ENCODE measurements around the gene KRTAP24-1. TPM values are rescaled to one million over a fixed set of nuclear protein-coding genes. Genes with fewer than 3 reads are reported as not detected.

KRTAP24-1 gene
- total RNA-seq, 4 donors from 2014 or later, result 0.17 to 10.0 TPM; not detected in 2

DNA sequence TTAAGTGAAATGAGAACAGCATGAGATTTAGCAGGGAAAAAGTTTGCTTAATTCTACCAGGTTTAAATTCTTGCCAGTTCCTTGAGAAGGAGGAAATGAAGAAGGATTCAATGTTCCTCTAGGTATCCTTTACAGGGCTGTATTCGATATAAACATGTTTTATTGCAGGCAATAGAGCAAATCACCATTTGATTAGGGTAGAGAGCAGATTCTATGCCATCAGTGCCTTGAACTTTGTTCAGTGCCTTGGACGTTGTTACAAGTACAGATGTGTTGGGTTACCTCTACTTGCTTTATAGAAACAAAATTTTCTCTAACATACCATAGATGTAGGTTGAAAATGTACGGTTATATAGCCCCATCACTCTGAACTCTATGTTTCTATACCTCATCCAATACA is 48.7 kb downstream of the KRTAP24-1 start:
- intact Hi-C loops (cut with DNase I; ENCODE audit: low total_unique reads), result no loop called here
- H3K4me3 ChIP-seq (ENCODE audit: low read depth, poor library complexity, severe bottlenecking), result no peak overlapping the region
- TF ChIP-seq, protein P1, sequence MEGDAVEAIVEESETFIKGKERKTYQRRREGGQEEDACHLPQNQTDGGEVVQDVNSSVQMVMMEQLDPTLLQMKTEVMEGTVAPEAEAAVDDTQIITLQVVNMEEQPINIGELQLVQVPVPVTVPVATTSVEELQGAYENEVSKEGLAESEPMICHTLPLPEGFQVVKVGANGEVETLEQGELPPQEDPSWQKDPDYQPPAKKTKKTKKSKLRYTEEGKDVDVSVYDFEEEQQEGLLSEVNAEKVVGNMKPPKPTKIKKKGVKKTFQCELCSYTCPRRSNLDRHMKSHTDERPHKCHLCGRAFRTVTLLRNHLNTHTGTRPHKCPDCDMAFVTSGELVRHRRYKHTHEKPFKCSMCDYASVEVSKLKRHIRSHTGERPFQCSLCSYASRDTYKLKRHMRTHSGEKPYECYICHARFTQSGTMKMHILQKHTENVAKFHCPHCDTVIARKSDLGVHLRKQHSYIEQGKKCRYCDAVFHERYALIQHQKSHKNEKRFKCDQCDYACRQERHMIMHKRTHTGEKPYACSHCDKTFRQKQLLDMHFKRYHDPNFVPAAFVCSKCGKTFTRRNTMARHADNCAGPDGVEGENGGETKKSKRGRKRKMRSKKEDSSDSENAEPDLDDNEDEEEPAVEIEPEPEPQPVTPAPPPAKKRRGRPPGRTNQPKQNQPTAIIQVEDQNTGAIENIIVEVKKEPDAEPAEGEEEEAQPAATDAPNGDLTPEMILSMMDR (IDR thresholded peaks at IDR 0.05), result no peak
- TF ChIP-seq POLR2A (IDR thresholded peaks at IDR 0.05), result no peak
- WGBS, 2 donors, result 68 to 73% methylated on average over 3 of the region's 3 CpGs
- no peak for DNase-seq (ENCODE audit: low spot score in 2 of 2)

DNA sequence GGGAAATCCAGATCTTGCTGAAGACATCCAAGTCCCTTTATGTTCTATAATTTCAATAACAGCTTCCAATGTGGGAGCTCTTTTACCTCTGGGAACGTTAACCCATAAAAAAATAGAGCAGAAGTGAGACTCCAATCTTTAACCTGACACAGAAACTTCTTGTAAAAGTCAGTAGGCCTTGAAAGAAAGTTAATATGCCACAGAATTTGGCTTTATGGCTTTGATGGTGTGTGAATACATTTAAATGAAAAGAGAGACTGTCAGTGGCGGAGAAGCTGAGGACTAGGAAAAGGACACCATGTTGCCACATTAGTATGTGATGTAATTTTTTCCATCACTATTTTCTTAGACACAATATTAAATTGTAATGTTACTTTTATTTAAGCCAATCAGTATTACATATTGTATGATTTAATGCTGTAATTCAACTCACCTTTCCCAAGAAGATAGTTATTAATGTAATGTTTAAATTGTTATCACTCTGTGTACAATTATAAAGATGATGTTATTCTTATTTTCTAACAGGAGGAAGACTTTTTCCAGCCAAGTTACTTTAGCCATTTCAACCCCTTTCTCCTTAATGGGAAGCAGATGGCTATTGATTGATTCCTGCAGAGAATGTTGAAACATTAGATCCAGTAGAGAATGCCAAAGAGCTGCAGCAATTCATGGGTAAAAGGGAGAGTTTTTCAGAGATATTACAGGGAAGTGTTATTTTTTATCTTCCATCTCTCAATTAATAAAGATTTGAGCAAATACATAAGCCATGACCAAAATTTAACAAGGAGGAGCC is 49.3 kb downstream of the KRTAP24-1 start:
- WGBS, 2 donors, result 56 to 72% methylated on average over 2 of the region's 2 CpGs
- TF ChIP-seq, protein P1 (IDR thresholded peaks at IDR 0.05), result no peak
- no peak for TF ChIP-seq POLR2A (IDR thresholded peaks at IDR 0.05)
- intact Hi-C loops (cut with DNase I; ENCODE audit: low total_unique reads), result no loop called here
- DNase-seq (ENCODE audit: low spot score in 2 of 2), result no peak
- H3K4me3 ChIP-seq (ENCODE audit: low read depth, poor library complexity, severe bottlenecking), result no peak overlapping the region

DNA sequence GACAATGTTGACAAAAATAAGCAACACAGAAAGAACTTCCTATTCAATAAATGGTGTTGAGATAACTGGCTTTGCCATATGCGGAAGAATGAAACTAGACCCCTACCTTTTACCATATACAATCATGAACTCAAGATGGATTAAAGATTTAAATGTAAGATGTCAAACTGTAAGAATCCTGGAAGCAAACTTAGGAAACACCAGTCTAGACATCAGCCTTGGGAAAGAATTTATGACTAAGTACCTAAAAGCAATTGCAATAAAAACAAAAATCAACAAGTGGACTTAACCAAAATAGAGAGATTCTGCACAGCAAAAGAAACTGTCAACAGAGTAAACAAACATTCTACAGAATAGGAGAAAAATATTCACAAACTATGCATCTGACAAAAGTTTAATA is 50.7 kb downstream of the KRTAP24-1 start:
- no peak for TF ChIP-seq POLR2A (IDR thresholded peaks at IDR 0.05)
- TF ChIP-seq, protein P1 (IDR thresholded peaks at IDR 0.05), result no peak
- WGBS, 2 donors, result 97 to 100% methylated on average over 1 of the region's 1 CpG
- DNase-seq (ENCODE audit: low spot score in 2 of 2), result no peak
- intact Hi-C loops (cut with DNase I; ENCODE audit: low total_unique reads), result no loop called here
- no peak overlapping the region for H3K4me3 ChIP-seq (ENCODE audit: low read depth, poor library complexity, severe bottlenecking)

Other genes with a start within 250 kb of the KRTAP24-1 start
- gene CLDN17, start 116.1 kb downstream of the KRTAP24-1 start, total RNA-seq, result under 1 TPM in 1 of 4 donors, not detected in 3; 0.19 TPM
- 10 to 100 TPM; 15.2 to 32.3 (median 18.9) TPM for gene CLDN8, start 66.9 kb downstream of the KRTAP24-1 start, total RNA-seq
- not detected for gene KRTAP25-1, start 6.6 kb upstream of the KRTAP24-1 start, total RNA-seq
- 1 to 10 TPM in 1 of 4 donors, not detected in 3; 7.8 TPM for gene KRTAP26-1, start 37.4 kb upstream of the KRTAP24-1 start, total RNA-seq
- gene KRTAP27-1, start 54.7 kb upstream of the KRTAP24-1 start, total RNA-seq, result not detected
- not detected for gene KRTAP23-1, start 65.7 kb upstream of the KRTAP24-1 start, total RNA-seq
- 1 to 10 TPM in 1 of 4 donors, not detected in 3; 3.2 TPM for gene KRTAP13-2, start 89.3 kb upstream of the KRTAP24-1 start, total RNA-seq
- 1 to 10 TPM in 1 of 4 donors, under 1 TPM in 1, not detected in 2; 0.89 to 3.3 TPM for gene KRTAP13-1, start 113.1 kb upstream of the KRTAP24-1 start, total RNA-seq
- not detected for gene KRTAP13-3, start 143.0 kb upstream of the KRTAP24-1 start, total RNA-seq
- not detected for gene KRTAP13-4, start 147.3 kb upstream of the KRTAP24-1 start, total RNA-seq
- gene KRTAP15-1, start 157.3 kb upstream of the KRTAP24-1 start, total RNA-seq, result not detected
- 10 to 100 TPM in 1 of 4 donors, under 1 TPM in 1, not detected in 2; 0.59 to 18.3 TPM for gene KRTAP19-1, start 197.4 kb upstream of the KRTAP24-1 start, total RNA-seq
- 1 to 10 TPM in 1 of 4 donors, not detected in 3; 1.8 TPM for gene KRTAP19-2, start 204.5 kb upstream of the KRTAP24-1 start, total RNA-seq
- 10 to 100 TPM in 1 of 4 donors, under 1 TPM in 1, not detected in 2; 0.97 to 17.1 TPM for gene KRTAP19-3, start 209.1 kb upstream of the KRTAP24-1 start, total RNA-seq
- not detected for gene KRTAP19-4, start 214.2 kb upstream of the KRTAP24-1 start, total RNA-seq
- gene KRTAP19-5, start 219.2 kb upstream of the KRTAP24-1 start, total RNA-seq, result 10 to 100 TPM in 2 of 4 donors, not detected in 2; 12.7 to 57.9 TPM

All from lower leg skin (tissue), 4 donors.